ENCODE data around the gene TBCD.
"Not testable (repeated sequence)": the region's sequence is repeated elsewhere in the genome, so short reads cannot be mapped to it uniquely, and the experiment has no call there.

The TBCD gene

DNA sequence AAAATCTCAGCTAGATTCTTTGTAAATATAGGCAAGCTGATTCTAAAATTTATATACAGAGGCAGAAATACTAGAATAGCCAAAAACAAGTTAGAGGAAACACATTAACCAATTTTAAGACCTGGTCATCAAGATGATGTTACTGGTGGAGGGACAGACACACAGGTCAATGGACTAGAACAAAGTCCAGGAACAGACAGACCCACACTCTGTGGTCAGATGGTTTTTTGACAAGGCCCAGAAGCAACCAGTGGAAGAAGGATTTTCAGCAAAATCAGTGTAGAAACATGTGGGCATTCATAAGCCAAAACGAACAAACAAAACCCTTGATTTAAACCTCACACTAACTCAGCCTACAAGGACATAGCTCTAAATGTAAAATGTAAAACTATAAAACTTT is 227.9 kb downstream of the TBCD start:
- no peak for DNase-seq

DNA sequence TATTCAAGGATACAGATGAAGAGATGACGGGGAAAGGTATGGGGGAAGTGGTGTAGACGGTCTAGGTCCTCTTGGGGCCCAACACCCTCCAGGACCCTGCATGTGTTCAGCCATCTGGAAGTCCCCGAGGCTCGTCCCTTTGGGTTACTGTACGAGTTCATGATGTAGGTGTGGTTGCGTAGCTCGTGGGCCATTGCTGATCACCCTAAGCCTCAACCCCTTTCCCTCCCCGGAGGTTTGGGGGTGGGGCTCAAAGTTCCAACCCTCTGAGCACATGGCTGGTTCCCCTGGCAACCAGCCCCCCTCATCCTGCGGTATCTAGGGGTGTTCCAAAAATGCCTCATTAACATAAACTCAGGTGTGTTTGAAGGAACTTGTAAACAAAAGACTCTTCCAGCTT is 228.8 kb downstream of the TBCD start:
- DNase-seq: no peak

DNA sequence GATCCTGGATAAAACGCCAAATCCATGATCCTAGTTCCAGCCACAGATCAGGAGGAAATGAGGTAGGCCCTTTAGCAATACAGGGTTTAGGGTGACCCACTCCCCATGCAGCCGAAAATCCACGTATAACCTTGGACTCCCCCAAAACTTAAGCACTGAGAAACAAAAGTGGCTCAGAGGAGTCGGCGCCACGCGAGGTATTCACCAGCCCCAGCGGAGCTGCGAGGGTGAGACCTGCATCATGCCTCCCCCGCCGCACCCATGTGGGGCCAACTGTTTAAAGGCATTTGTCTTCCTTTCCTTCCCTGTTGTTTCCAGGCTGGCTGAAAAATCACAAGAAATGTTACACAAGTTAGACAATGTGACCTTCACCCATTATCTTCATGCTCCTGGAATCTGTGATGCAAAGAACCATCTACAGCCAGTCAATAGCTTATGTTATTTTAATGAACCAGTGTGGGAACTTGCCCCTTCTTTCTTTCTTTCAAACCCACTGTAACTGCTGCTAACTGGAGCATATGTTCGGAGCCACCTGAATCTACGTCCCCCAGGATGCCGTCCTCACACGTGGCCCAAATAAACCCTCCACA is 229.4 kb downstream of the TBCD start:
- no peak for DNase-seq

DNA sequence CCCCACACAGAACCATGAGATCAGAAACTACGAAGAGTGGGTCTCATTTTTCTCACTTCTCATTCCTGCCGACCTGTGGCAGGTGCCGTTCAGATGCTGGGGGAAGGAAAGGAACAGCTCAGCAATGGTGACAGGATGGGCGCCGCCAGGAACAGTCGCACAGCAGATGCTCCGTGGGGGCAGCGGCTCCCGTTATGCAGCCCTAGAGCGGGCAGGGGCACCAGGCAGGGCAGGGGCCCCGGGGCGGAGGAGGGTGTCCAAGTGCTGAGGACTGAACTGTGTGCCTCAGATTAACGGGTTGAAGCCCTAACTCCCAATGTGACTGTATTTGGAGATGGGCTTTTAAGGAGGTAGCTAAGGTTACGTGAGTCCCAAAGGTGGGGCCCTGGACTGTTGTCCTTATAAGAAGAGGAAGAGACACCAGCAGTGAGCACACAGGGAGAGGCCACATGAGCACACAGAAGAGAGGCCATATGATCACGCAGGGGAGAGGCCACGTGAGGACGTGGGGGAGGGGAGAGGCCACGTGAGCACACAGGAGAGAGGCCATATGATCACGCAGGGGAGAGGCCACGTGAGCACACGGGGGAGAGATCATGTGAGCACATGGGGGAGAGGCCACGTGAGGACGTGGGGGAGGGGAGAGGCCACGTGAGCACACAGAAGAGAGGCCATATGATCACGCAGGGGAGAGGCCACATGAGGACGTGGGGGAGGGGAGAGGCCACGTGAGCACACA is 231.8 kb downstream of the TBCD start:
- DNase-seq: no peak

DNA sequence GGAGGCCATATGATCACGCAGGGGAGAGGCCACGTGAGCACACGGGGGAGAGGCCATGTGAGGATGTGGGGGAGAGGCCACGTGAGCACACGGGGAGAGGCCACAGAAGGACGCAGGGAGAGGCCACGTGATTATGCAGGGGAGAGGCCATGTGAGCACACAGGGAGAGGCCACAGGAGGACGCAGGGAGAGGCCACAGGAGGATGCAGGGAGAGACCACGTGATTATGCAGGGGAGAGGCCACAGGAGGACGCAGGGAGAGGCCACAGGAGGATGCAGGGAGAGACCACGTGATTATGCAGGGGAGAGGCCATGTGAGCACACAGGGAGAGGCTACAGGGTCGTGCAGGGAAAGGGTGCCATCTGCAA is 232.4 kb downstream of the TBCD start:
- DNase-seq: not testable (repeated sequence)

DNA sequence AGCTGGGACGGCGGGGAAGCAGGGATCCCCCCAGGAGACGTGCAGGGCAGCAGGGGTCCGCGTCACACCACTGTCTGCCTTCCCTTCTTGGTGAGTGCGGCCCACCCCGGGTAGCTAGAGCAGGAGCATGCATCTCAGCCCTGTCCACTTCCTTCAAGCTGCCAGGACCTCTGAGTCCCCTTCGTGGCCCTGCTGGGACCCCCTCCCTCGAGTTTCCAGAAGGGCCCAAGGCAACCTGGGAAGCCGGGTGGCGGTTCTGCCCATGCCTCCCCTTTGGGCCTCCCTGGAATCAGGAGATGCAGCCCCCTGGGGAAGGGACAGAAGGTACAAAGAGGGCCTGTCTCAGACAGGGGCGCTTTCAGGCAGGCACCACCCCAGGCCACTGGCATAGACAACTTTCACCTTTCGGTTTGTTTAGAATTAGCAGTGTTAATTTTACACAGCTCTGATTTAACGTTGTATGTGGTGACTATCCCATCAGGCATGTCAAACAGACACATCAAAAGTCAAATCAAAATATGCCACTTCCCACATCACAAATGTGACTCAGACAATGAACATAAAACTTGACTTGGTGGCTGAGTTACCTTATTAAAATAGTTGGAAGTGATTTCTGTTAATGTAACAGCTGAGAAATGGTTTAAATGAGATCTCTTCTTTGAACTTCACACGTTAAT is 233.0 kb downstream of the TBCD start:
- DNase-seq: no peak

DNA sequence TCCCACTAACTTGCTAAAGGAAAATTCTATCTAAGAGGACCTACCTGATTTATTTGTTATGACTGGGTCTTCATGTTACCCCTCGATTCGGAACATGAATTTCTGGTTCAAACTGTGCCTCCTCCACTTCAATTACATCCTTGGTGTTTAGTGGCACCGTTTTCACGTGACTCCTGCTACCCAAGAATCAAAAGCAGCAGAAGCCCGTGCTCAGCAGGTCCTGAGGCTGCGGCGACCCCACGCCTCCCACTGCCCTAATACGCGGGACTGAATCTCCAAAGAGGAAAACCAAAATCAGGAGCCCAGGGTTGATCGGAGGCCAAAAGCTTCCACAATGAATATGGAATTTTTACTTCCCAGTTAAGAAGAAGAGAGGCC is 233.6 kb downstream of the TBCD start:
- DNase-seq: no peak

DNA sequence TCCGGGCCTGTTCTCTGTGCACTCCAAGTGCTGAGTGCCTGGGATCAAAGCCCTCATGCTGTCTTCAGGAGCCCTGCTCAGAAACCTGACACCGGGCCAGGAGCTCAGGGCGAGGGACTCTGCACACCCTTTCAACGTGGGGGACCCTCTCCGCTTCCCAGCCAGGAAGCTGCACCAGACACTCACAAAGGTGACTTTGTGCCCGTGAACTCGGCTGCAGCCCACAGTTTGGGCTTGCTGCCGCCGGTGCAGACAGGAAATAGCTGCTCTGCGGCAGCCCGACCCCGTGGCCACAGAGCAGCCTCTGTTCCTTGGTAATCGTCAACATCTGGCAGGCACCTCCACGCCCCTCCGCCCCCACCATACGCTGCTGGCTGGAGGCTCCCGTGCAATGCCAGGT is 234.1 kb downstream of the TBCD start:
- peak; percentile 77 for DNase-seq

DNA sequence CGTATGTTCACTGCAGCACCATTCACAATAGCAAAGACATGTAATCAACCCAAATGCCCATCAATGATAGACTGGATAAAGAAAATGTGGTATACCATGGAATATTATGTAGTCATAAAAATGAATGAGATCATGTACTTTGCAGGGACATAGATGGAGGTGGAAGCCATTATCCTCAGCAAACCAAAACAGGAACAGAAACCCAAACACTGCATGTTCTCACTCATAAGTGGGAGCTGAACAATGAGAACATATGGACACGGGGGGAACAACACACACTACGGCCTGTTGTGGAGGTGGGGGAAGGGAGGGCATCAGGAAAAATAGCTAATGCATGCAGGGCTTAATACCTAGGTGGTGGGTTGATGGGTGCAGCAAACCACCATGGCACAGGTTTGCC is 237.2 kb downstream of the TBCD start:
- not testable (repeated sequence) for DNase-seq

DNA sequence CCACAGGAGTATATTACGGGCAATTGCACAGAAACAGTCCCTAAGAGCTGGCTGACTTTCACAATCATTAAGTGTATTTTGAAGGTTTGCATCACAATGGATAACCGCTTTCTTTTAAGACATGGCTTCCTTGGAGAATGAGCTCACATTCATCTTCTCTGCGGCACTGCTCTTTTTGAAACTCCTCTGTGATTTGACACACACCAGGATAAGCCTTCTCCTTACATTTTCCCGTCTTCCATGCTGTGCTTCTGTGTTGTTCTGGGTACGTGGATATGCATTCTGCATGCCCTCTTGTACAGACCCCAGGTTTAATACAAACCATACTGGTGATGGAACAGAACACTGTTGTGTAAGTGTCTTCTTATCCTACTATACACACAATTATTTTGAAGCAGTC is 238.0 kb downstream of the TBCD start:
- no peak for DNase-seq

DNA sequence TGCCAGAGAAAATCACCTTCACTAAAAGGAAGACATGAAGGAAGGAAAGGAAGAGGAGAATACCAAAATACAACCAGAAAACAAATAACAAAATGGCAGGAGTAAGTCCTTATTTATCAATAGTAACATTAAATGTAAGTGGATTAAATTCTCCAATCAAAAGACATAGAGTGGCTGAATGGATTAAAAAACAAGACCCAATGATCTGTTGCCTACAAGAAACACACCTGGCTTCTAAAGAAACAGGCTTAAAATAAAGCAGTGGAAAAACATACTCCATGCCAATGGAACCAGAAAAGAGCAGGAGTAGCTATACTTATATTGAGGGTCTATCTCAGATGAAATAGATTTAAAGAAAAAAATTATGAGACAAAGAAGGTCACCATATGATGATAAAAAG is 241.1 kb downstream of the TBCD start:
- DNase-seq: no peak
